HG02970 (cell line): ENCODE results near the gene LARGE1.

Source experiments
- ATAC-seq: cut with Tn5 transposase; IDR thresholded peaks from one replicate; pipeline ENCODE4 v1.9.1; 2021; ENCODE audit warnings: mild to moderate bottlenecking, moderate library complexity, moderate number of reproducible peaks; ENCODE audit not compliant: unreplicated experiment, low FRiP score

The LARGE1 gene

GRCh38 chr22:33829546-33830280 is 90.6 kb downstream of the LARGE1 start:
- ATAC-seq = no peak

- no peak for ATAC-seq
These were observed 92.0 kb downstream of the LARGE1 start for GRCh38 chr22:33828302-33828701.

- no peak for ATAC-seq
These were observed 94.5 kb downstream of the LARGE1 start for GRCh38 chr22:33825761-33826160.

GRCh38 chr22:33823552-33823951 is 96.7 kb downstream of the LARGE1 start:
- ATAC-seq = no peak

GRCh38 chr22:33821290-33821689 is 99.0 kb downstream of the LARGE1 start:
- ATAC-seq = no peak

- no peak for ATAC-seq
These were observed 100.5 kb downstream of the LARGE1 start for GRCh38 chr22:33819743-33820142.

GRCh38 chr22:33817512-33818127 is 102.7 kb downstream of the LARGE1 start:
- no peak for ATAC-seq

- no peak for ATAC-seq
These were observed 107.8 kb downstream of the LARGE1 start for GRCh38 chr22:33812360-33812977.

- no peak for ATAC-seq
These were observed 108.6 kb downstream of the LARGE1 start for GRCh38 chr22:33811686-33812085.

- no peak for ATAC-seq
These were observed 109.1 kb downstream of the LARGE1 start for GRCh38 chr22:33811208-33811607.

GRCh38 chr22:33807470-33807869 is 112.8 kb downstream of the LARGE1 start:
- no peak for ATAC-seq

- no peak for ATAC-seq
These were observed 114.1 kb downstream of the LARGE1 start for GRCh38 chr22:33806191-33806590.

GRCh38 chr22:33803371-33804282 is 116.6 kb downstream of the LARGE1 start:
- no peak for ATAC-seq

GRCh38 chr22:33798401-33798800 is 121.9 kb downstream of the LARGE1 start:
- ATAC-seq = no peak

GRCh38 chr22:33796494-33796893 is 123.8 kb downstream of the LARGE1 start:
- ATAC-seq = no peak

GRCh38 chr22:33793475-33793874 is 126.8 kb downstream of the LARGE1 start:
- ATAC-seq = no peak

GRCh38 chr22:33792832-33793231 is 127.4 kb downstream of the LARGE1 start:
- ATAC-seq = no peak

GRCh38 chr22:33789690-33790253 is 130.5 kb downstream of the LARGE1 start:
- ATAC-seq = no peak

GRCh38 chr22:33788927-33789326 is 131.3 kb downstream of the LARGE1 start:
- ATAC-seq = no peak

GRCh38 chr22:33787645-33788456 is 132.4 kb downstream of the LARGE1 start:
- ATAC-seq = no peak
